GM12878 (cell line): ENCODE data around the gene BAZ1B.

Source experiments
- CREB1 ChIP-seq: IDR thresholded peaks from 2 replicates; pipeline ENCODE4 v1.6.1; 2012; ENCODE audit warnings: low read depth, mild to moderate bottlenecking, inconsistent platforms
- CTCF ChIP-seq, 3 experiments: IDR thresholded peaks in 2 of 3; conservative IDR thresholded peaks in 1 of 3; 2 replicates each; pipeline ENCODE4 v1.5.1; 2011; ENCODE audit warnings: low read depth in 3 of 3, low read length in 3 of 3, mild to moderate bottlenecking in 3 of 3, control low read depth in 2 of 3, moderate library complexity in 2 of 3, inconsistent platforms in 1 of 3, mixed read lengths in 1 of 3; ENCODE audit not compliant: control insufficient read depth in 2 of 3, insufficient read depth in 1 of 3; ENCODE audit errors: extremely low read depth in 1 of 3
- EZH2 ChIP-seq: IDR thresholded peaks from 2 replicates; pipeline ENCODE4 v1.6.1; 2012; ENCODE audit warnings: low read depth, mild to moderate bottlenecking, control low read depth, inconsistent platforms, low read length, borderline replicate concordance; ENCODE audit not compliant: control insufficient read depth
- HDGF ChIP-seq: fragments of 450-650 bp; IDR thresholded peaks from 2 replicates; pipeline ENCODE4 v1.6.1; 2016; ENCODE audit warnings: antibody characterized with exemption
- JUND ChIP-seq: IDR thresholded peaks from 2 replicates; pipeline ENCODE4 v1.6.1; 2012; ENCODE audit warnings: low read depth, mild to moderate bottlenecking, low read length, improper control_type of control experiment, moderate library complexity
- MLLT1 ChIP-seq: fragments of 450-650 bp; IDR thresholded peaks from 2 replicates; pipeline ENCODE4 v1.6.1; 2016; ENCODE audit warnings: mild to moderate bottlenecking
- NR2C2 ChIP-seq: IDR thresholded peaks from 2 replicates; pipeline ENCODE4 v1.6.1; 2011; ENCODE audit warnings: borderline replicate concordance, low read depth; ENCODE audit not compliant: control insufficient read depth, insufficient read length
- RAD21 ChIP-seq: IDR thresholded peaks from 2 replicates; pipeline ENCODE4 v1.6.1; 2011; ENCODE audit warnings: mild to moderate bottlenecking, low read depth, low read length, moderate library complexity; ENCODE audit not compliant: insufficient read depth
- RCOR1 ChIP-seq: conservative IDR thresholded peaks from 2 replicates; pipeline ENCODE4 v1.6.1; 2012; ENCODE audit warnings: low read depth, low read length, improper control_type of control experiment
- SPI1 ChIP-seq: IDR thresholded peaks from 2 replicates; pipeline ENCODE4 v1.6.1; 2011; ENCODE audit warnings: low read depth, mild to moderate bottlenecking, low read length, moderate library complexity, borderline replicate concordance; ENCODE audit not compliant: insufficient read depth
- SRF ChIP-seq, 2 experiments: IDR thresholded peaks; 2 replicates each; pipeline ENCODE4 v1.6.1; 2011; ENCODE audit warnings: low read depth in 2 of 2, low read length in 2 of 2, mild to moderate bottlenecking in 1 of 2, moderate library complexity in 1 of 2
- YY1 ChIP-seq: IDR thresholded peaks from 2 replicates; pipeline ENCODE4 v1.6.1; 2011; ENCODE audit warnings: low read depth, mild to moderate bottlenecking, low read length

GRCh38 chr7:73539709-73540108, 17.6 kb upstream of the BAZ1B start:
- no peak for TF ChIP-seq CTCF (IDR thresholded peaks at IDR 0.05 in 2 of 3, conservative IDR thresholded peaks at IDR 0.05 in 1 of 3; ENCODE audit: control insufficient read depth in 2 of 3, extremely low read depth in 1 of 3, insufficient read depth in 1 of 3, low read depth in 3 of 3, low read length in 3 of 3)
- TF ChIP-seq HDGF = no peak
- no peak for TF ChIP-seq RCOR1
- no peak for TF ChIP-seq RAD21
- TF ChIP-seq SPI1 = no peak
- TF ChIP-seq CREB1 = no peak
- no peak for TF ChIP-seq YY1
- TF ChIP-seq JUND = no peak
- no peak for TF ChIP-seq NR2C2
- no peak for TF ChIP-seq SRF (IDR thresholded peaks at IDR 0.05; ENCODE audit: low read depth in 2 of 2, low read length in 2 of 2)
- no peak for TF ChIP-seq EZH2
- TF ChIP-seq MLLT1 = no peak
